Ishikawa (cell line): Measurements from ENCODE around the gene GNG7.

Experiments
- CEBPB ChIP-seq: IDR thresholded peaks from 2 replicates; pipeline ENCODE4 v1.6.1; 2012
- CREB1 ChIP-seq: IDR thresholded peaks from 2 replicates; pipeline ENCODE4 v1.6.1; 2012; ENCODE audit warnings: low read depth
- EGR1 ChIP-seq: IDR thresholded peaks from 2 replicates; pipeline ENCODE4 v1.6.1; 2012
- EP300 ChIP-seq: IDR thresholded peaks from 2 replicates; pipeline ENCODE4 v1.6.1; 2012; ENCODE audit warnings: borderline replicate concordance
- MAX ChIP-seq: IDR thresholded peaks from 2 replicates; pipeline ENCODE4 v1.6.1; 2012
- NFIC ChIP-seq: IDR thresholded peaks from 2 replicates; pipeline ENCODE4 v1.6.1; 2012
- RAD21 ChIP-seq: IDR thresholded peaks from 2 replicates; pipeline ENCODE4 v1.6.1; 2012; ENCODE audit warnings: low read depth
- REST ChIP-seq: IDR thresholded peaks from 2 replicates; pipeline ENCODE4 v1.6.1; 2012; ENCODE audit warnings: low read depth, mild to moderate bottlenecking
- TAF1 ChIP-seq: IDR thresholded peaks from 2 replicates; pipeline ENCODE4 v1.6.1; 2012; ENCODE audit warnings: low read depth, mild to moderate bottlenecking
- TCF12 ChIP-seq: IDR thresholded peaks from 2 replicates; pipeline ENCODE4 v1.6.1; 2012; ENCODE audit warnings: low read depth
- TEAD4 ChIP-seq: IDR thresholded peaks from 2 replicates; pipeline ENCODE4 v1.6.1; 2012
- USF1 ChIP-seq: IDR thresholded peaks from 2 replicates; pipeline ENCODE4 v1.6.1; 2012
- YY1 ChIP-seq: IDR thresholded peaks from 2 replicates; pipeline ENCODE4 v1.6.1; 2012; ENCODE audit warnings: low read depth

- TF ChIP-seq RAD21, result 0 out of 2 replicates have a peak, but pooled peaks have one; percentile 4
- TF ChIP-seq TAF1, result no peak
- TF ChIP-seq CREB1, result no peak
- TF ChIP-seq USF1, result no peak
- no peak for TF ChIP-seq YY1
- no peak for TF ChIP-seq REST
- no peak for TF ChIP-seq MAX
- TF ChIP-seq TEAD4, result no peak
- no peak for TF ChIP-seq NFIC
- TF ChIP-seq TCF12, result no peak
- no peak for TF ChIP-seq EP300
- no peak for TF ChIP-seq CEBPB
- TF ChIP-seq EGR1, result no peak
These were observed 40.9 kb downstream of the GNG7 start for GRCh38 chr19:2661615-2662014.
